Loucy (cell line): Measurements from ENCODE around the gene B3GLCT.

ENCODE experiments used
- EZH2phosphoT487 ChIP-seq: fragments of 200-600 bp; IDR thresholded peaks from 2 replicates; pipeline ENCODE4 v1.6.1; 2018; ENCODE audit warnings: antibody characterized with exemption, mild to moderate bottlenecking, moderate library complexity, borderline replicate concordance
- TF ChIP-seq, protein P1 (sequence below): fragments of 200-600 bp; sonication (generic); conservative IDR thresholded peaks from 2 replicates; pipeline ENCODE4 v1.5.1; 2014; ENCODE audit warnings: mild to moderate bottlenecking, antibody characterized with exemption, low read length

DNA sequence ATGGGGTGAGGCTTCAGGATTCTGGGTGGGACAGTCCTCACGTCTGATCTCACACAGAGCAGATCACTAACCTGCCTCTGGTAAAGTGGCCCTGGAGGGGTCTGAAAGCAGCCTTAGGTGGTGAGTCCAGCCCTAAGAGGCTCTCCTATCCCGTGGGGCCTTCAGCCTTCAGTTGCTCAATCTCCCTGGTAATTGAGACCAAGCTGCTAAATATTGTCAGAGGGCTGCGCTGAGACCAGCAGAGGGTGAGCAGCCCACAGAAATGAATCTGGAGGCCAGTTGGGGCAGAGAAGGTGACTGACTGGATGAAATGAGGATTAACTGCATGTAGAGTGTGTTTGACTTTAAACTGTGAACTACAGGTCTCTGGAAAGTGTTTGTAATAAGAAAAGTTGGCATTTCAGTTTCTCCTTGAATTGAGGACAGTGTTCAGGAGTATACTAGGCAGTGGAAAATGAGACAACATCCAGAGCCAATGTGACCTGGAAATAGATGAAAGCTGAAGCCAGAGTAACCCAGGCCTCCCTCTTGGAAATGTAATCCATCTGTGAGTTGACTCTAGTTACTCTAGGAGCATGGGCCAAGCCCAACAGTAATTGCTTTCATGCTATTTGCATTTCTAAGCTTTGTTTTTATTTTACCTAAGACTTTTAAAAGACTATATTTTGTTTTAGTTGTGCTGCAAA is 23.8 kb upstream of the B3GLCT start:
- TF ChIP-seq, protein P1, sequence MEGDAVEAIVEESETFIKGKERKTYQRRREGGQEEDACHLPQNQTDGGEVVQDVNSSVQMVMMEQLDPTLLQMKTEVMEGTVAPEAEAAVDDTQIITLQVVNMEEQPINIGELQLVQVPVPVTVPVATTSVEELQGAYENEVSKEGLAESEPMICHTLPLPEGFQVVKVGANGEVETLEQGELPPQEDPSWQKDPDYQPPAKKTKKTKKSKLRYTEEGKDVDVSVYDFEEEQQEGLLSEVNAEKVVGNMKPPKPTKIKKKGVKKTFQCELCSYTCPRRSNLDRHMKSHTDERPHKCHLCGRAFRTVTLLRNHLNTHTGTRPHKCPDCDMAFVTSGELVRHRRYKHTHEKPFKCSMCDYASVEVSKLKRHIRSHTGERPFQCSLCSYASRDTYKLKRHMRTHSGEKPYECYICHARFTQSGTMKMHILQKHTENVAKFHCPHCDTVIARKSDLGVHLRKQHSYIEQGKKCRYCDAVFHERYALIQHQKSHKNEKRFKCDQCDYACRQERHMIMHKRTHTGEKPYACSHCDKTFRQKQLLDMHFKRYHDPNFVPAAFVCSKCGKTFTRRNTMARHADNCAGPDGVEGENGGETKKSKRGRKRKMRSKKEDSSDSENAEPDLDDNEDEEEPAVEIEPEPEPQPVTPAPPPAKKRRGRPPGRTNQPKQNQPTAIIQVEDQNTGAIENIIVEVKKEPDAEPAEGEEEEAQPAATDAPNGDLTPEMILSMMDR, result no peak
- TF ChIP-seq EZH2phosphoT487, result no peak
